HCT116 (cell line): ENCODE measurements around the gene MRPL18. TPM values are rescaled to one million over a fixed set of nuclear protein-coding genes. Genes with fewer than 3 reads are reported as not detected.

Source experiments
- ATAC-seq: fragments of 200-7000 bp; cut with Tn5 transposase; 2 replicates; pipeline ENCODE4 v1.9.1; 2020; ENCODE audit warnings: mild to moderate bottlenecking, moderate library complexity
- BruUV-seq: library from RNA; stranded (reverse); fragments of 400-500 nt; replicated peaks from 2 replicates; lab custom pipeline; 2021; lab: Mats Ljungman, UMichigan
- CTCF ChIA-PET: fragments of 300-600 bp; sonication (Branson Sonifier 250); formaldehyde crosslinking; loops from one replicate; lab custom pipeline; 2021; ENCODE audit warnings: antibody characterized with exemption; lab: Charles Lee
- POLR2A ChIA-PET: fragments of 300-600, 350-600 bp; sonication (Branson Sonifier 250); formaldehyde crosslinking; loops from one replicate; lab custom pipeline; 2021; ENCODE audit warnings: antibody characterized with exemption; lab: Charles Lee
- RAD21 ChIA-PET, 2 experiments: fragments of 300-600 bp; sonication (Branson Sonifier 250); formaldehyde crosslinking; loops; one replicate each; lab custom pipeline; 2023; ENCODE audit warnings: low total read pairs in 2 of 2; ENCODE audit not compliant: uncharacterized antibody in 2 of 2, unreplicated experiment in 2 of 2, low non-redundant PET in 1 of 2; lab: Charles Lee
- DNase-seq: peaks from one replicate; pipeline ENCODE4 v3.0.0-alpha.2; 2010; ENCODE audit warnings: low read depth, low spot score
- H2AFZ ChIP-seq: fragments of 200-600 bp; shearing (Covaris generic), sonication (generic); 2 replicates; pipeline ENCODE4 v1.6.1; 2017; ENCODE audit warnings: low read depth, mixed run types, mixed read lengths, antibody characterized with exemption, low read length; ENCODE audit not compliant: poor library complexity, severe bottlenecking
- H3K27ac ChIP-seq: 2 replicates; pipeline ENCODE4 v1.5.1; 2012; ENCODE audit warnings: low read depth, low read length
- H3K27me3 ChIP-seq: fragments of 200-600 bp; sonication (generic); 2 replicates; pipeline ENCODE4 v1.6.1; 2016; ENCODE audit warnings: mixed run types, low read length, mixed read lengths; ENCODE audit not compliant: insufficient read depth
- H3K36me3 ChIP-seq, 2 experiments: fragments of 200-500 bp in 1 of 2; fragments of 200-600 bp in 1 of 2; sonication (Bioruptor generic) in 1 of 2; sonication (generic) in 1 of 2; 2 replicates each; pipeline versions ENCODE4 v1.5.1 to v1.6.1; 2014 to 2016; ENCODE audit warnings: low read length in 2 of 2, inconsistent platforms in 1 of 2, mixed read lengths in 1 of 2, mixed run types in 1 of 2; ENCODE audit not compliant: insufficient read depth in 2 of 2, control insufficient read depth in 1 of 2
- H3K4me1 ChIP-seq, 2 experiments: fragments of 200-600 bp in 1 of 2; sonication (generic) in 1 of 2; 2 replicates each; pipeline versions ENCODE4 v1.5.1 to v1.6.1; 2012 to 2017; ENCODE audit warnings: low read length in 2 of 2, inconsistent platforms in 1 of 2, mild to moderate bottlenecking in 1 of 2, mixed read lengths in 1 of 2, mixed run types in 1 of 2, moderate library complexity in 1 of 2; ENCODE audit not compliant: insufficient read depth in 2 of 2, control insufficient read depth in 1 of 2
- H3K4me2 ChIP-seq: fragments of 200-600 bp; sonication (generic); 2 replicates; pipeline ENCODE4 v1.6.1; 2017; ENCODE audit warnings: mixed run types, low read length, mixed read lengths
- H3K4me3 ChIP-seq, 2 experiments: fragments of 200-600 bp in 1 of 2; sonication (generic) in 1 of 2; replicated peaks in 1 of 2; 2 replicates each; pipeline ENCODE4 v1.5.1; 2011 to 2016; ENCODE audit warnings: low read length in 2 of 2, control low read depth in 1 of 2, low read depth in 1 of 2, mild to moderate bottlenecking in 1 of 2, mixed read lengths in 1 of 2, mixed run types in 1 of 2
- H3K79me2 ChIP-seq: fragments of 200-600 bp; sonication (generic); 2 replicates; pipeline ENCODE4 v1.6.1; 2017; ENCODE audit warnings: mild to moderate bottlenecking, mixed run types, low read length, moderate library complexity, mixed read lengths; ENCODE audit not compliant: insufficient read depth
- H3K9ac ChIP-seq: fragments of 200-600 bp; sonication (generic); 2 replicates; pipeline ENCODE4 v1.6.1; 2016; ENCODE audit warnings: low read length, mixed read lengths
- H3K9me2 ChIP-seq: fragments of 200-600 bp; sonication (generic), shearing (Covaris generic); 2 replicates; pipeline ENCODE4 v1.6.1; 2017; ENCODE audit warnings: mixed run types, mild to moderate bottlenecking, moderate library complexity; ENCODE audit not compliant: insufficient read depth
- H3K9me3 ChIP-seq, 2 experiments: fragments of 200-500 bp in 1 of 2; fragments of 200-600 bp in 1 of 2; sonication (Bioruptor generic) in 1 of 2; sonication (generic) in 1 of 2; 2 replicates each; pipeline ENCODE4 v1.6.1; 2014 to 2017; ENCODE audit warnings: low read length in 2 of 2, mixed read lengths in 2 of 2, inconsistent platforms in 1 of 2, low read depth in 1 of 2, mild to moderate bottlenecking in 1 of 2, mixed run types in 1 of 2, moderate library complexity in 1 of 2; ENCODE audit not compliant: control insufficient read depth in 1 of 2, insufficient read depth in 1 of 2
- H4K20me1 ChIP-seq: fragments of 200-600 bp; sonication (generic), shearing (Covaris generic); 2 replicates; pipeline ENCODE4 v1.6.1; 2017; ENCODE audit warnings: mixed run types, mild to moderate bottlenecking, moderate library complexity; ENCODE audit not compliant: insufficient read depth
- CBX3 ChIP-seq: IDR thresholded peaks from 2 replicates; pipeline ENCODE4 v1.6.1; 2012; ENCODE audit warnings: low read depth
- CEBPB ChIP-seq: IDR thresholded peaks from 2 replicates; pipeline ENCODE4 v1.6.1; 2012; ENCODE audit warnings: low read depth
- EGR1 ChIP-seq: IDR thresholded peaks from 2 replicates; pipeline ENCODE4 v1.6.1; 2012; ENCODE audit warnings: low read depth
- ELF1 ChIP-seq: IDR thresholded peaks from 2 replicates; pipeline ENCODE4 v1.6.1; 2012; ENCODE audit warnings: low read depth, borderline replicate concordance
- EZH2 ChIP-seq: fragments of 200-600 bp; sonication (generic); IDR thresholded peaks from 2 replicates; pipeline ENCODE4 v1.6.1; 2017; ENCODE audit warnings: antibody characterized with exemption, mixed run types
- EZH2phosphoT487 ChIP-seq: fragments of 200-600 bp; IDR thresholded peaks from 2 replicates; pipeline ENCODE4 v1.6.1; 2018; ENCODE audit warnings: antibody characterized with exemption, borderline replicate concordance
- FOSL1 ChIP-seq: IDR thresholded peaks from 2 replicates; pipeline ENCODE4 v1.6.1; 2012; ENCODE audit warnings: low read depth
- JUND ChIP-seq: IDR thresholded peaks from 2 replicates; pipeline ENCODE4 v1.6.1; 2012
- POLR2A ChIP-seq: IDR thresholded peaks from 2 replicates; pipeline ENCODE4 v1.7.0; 2011; ENCODE audit warnings: borderline replicate concordance; ENCODE audit not compliant: insufficient read depth, insufficient read length; ENCODE audit errors: extremely low read depth
- POLR2AphosphoS5 ChIP-seq: IDR thresholded peaks from 2 replicates; pipeline ENCODE4 v1.6.1; 2011; ENCODE audit warnings: mild to moderate bottlenecking, low read depth, low read length, moderate library complexity
- SIN3A ChIP-seq: IDR thresholded peaks from 2 replicates; pipeline ENCODE4 v1.6.1; 2012; ENCODE audit warnings: low read depth
- SRF ChIP-seq: IDR thresholded peaks from 2 replicates; pipeline ENCODE4 v1.6.1; 2012; ENCODE audit warnings: low read depth
- ZFX ChIP-seq: fragments of 450-650 bp; IDR thresholded peaks from 2 replicates; pipeline ENCODE4 v1.6.1; 2017
- intact Hi-C: fragments of 100-400 bp; cut with micrococcal nuclease; formaldehyde crosslinking; loops from 2 replicates; pipeline ENCODE4 v1.10.0; 2022
- total RNA-seq: library from RNA; stranded (reverse); gene quantifications from one replicate; pipeline ENCODE4 v1.2.1, GENCODE V29; 2021; ENCODE audit not compliant: unreplicated experiment
- TF ChIP-seq, protein P1 (sequence below): IDR thresholded peaks from 2 replicates; pipeline ENCODE4 v1.6.1; 2012; ENCODE audit warnings: low read depth
- TF ChIP-seq, protein P2 (sequence below): IDR thresholded peaks from 2 replicates; pipeline ENCODE4 v1.6.1; 2011; ENCODE audit warnings: mild to moderate bottlenecking, low read length, moderate library complexity; ENCODE audit not compliant: insufficient replicate concordance; ENCODE audit errors: extremely low read depth

Gene MRPL18
- total RNA-seq, 1 experiment from 2014 or later: 106 TPM

DNA sequence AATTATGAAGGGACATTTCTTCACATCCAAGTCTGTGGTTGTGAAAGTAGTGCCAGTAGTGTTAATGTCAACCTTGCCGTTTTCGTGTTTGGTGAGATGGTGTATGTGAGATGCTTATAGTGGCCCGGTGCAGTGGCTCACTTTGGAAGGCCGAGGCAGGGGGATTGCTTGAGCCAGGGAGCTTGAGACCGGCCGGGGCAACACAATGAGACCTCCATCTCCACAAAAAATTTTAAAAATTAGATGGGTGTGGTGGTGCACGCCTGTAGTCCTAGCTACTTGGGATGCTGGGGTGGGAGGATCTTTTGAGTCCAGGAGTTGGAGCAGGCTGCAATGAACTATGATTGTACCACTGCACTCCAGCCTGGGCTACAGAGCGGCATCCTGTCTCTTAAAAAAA is 47.2 kb downstream of the MRPL18 start:
- CTCF ChIA-PET: no interaction called here
- no TSS peak for BruUV-seq
- POLR2A ChIA-PET: no interaction called here

More for the DNA sequence above, 47.2 kb downstream of the MRPL18 start:
- Histone ChIP-seq H3K4me2 (no peak overlapping the region), H3K79me2 (no peaks in the 10 kb centered on the region), H3K36me3 (no peaks in the 10 kb centered on the region), H3K4me1 (peaks cover 0 to 5% of the 10 kb centered on the region in 2 experiments; a peak in 1 of 4 replicates), H3K27ac (no peak overlapping the region), H3K4me3 (no peak overlapping the region), H3K9me2 (no peaks in the 10 kb centered on the region), H3K9ac (no peak overlapping the region), H2AFZ (no peak overlapping the region), H3K27me3 (no peaks in the 10 kb centered on the region), H3K9me3 (no peaks in the 10 kb centered on the region), H4K20me1 (no peaks in the 10 kb centered on the region)
- no peak for ATAC-seq
- RAD21 ChIA-PET: interaction anchor here in 1 of 2 experiments (0.7 kb wide), 1 partner anchor 13 kb away, joined by 3 read pairs; no protein-coding TSS in a partner anchor
- intact Hi-C loops: no loop called here
- TF ChIP-seq JUND (no peak), POLR2A (no peak), CEBPB (no peak), CBX3 (no peak), ZFX (no peak), EGR1 (no peak), EZH2 (no peak), POLR2AphosphoS5 (no peak), ELF1 (no peak), SRF (no peak), FOSL1 (no peak), SIN3A (no peak), EZH2phosphoT487 (no peak)
- TF ChIP-seq, protein P1, sequence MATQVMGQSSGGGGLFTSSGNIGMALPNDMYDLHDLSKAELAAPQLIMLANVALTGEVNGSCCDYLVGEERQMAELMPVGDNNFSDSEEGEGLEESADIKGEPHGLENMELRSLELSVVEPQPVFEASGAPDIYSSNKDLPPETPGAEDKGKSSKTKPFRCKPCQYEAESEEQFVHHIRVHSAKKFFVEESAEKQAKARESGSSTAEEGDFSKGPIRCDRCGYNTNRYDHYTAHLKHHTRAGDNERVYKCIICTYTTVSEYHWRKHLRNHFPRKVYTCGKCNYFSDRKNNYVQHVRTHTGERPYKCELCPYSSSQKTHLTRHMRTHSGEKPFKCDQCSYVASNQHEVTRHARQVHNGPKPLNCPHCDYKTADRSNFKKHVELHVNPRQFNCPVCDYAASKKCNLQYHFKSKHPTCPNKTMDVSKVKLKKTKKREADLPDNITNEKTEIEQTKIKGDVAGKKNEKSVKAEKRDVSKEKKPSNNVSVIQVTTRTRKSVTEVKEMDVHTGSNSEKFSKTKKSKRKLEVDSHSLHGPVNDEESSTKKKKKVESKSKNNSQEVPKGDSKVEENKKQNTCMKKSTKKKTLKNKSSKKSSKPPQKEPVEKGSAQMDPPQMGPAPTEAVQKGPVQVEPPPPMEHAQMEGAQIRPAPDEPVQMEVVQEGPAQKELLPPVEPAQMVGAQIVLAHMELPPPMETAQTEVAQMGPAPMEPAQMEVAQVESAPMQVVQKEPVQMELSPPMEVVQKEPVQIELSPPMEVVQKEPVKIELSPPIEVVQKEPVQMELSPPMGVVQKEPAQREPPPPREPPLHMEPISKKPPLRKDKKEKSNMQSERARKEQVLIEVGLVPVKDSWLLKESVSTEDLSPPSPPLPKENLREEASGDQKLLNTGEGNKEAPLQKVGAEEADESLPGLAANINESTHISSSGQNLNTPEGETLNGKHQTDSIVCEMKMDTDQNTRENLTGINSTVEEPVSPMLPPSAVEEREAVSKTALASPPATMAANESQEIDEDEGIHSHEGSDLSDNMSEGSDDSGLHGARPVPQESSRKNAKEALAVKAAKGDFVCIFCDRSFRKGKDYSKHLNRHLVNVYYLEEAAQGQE: no peak
- TF ChIP-seq, protein P2, sequence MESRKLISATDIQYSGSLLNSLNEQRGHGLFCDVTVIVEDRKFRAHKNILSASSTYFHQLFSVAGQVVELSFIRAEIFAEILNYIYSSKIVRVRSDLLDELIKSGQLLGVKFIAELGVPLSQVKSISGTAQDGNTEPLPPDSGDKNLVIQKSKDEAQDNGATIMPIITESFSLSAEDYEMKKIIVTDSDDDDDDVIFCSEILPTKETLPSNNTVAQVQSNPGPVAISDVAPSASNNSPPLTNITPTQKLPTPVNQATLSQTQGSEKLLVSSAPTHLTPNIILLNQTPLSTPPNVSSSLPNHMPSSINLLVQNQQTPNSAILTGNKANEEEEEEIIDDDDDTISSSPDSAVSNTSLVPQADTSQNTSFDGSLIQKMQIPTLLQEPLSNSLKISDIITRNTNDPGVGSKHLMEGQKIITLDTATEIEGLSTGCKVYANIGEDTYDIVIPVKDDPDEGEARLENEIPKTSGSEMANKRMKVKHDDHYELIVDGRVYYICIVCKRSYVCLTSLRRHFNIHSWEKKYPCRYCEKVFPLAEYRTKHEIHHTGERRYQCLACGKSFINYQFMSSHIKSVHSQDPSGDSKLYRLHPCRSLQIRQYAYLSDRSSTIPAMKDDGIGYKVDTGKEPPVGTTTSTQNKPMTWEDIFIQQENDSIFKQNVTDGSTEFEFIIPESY: no peak
- no peak for DNase-seq
